KOPT-K1 (cell line): ENCODE measurements around the gene BTBD16.

Source experiments
- H3K27ac ChIP-seq: fragments of 200-600 bp; sonication (generic); 2 replicates; pipeline ENCODE4 v1.5.1; 2016; ENCODE audit warnings: antibody characterized with exemption, mild to moderate bottlenecking, low read depth, low read length; ENCODE audit not compliant: poor library complexity, severe bottlenecking
- H3K36me3 ChIP-seq: fragments of 200-600 bp; sonication (generic); 2 replicates; pipeline ENCODE4 v1.5.1; 2017; ENCODE audit warnings: antibody characterized with exemption, mild to moderate bottlenecking, low read length, moderate library complexity; ENCODE audit not compliant: insufficient read depth
- H3K9me3 ChIP-seq: fragments of 200-600 bp; sonication (generic); 2 replicates; pipeline ENCODE4 v1.5.1; 2017; ENCODE audit warnings: antibody characterized with exemption, low read length, mild to moderate bottlenecking; ENCODE audit not compliant: insufficient read depth, poor library complexity, severe bottlenecking

BTBD16 gene

GRCh38 chr10:122326385-122326784 is 55.3 kb downstream of the BTBD16 start:
- no peaks in the 10 kb centered on the region for H3K36me3 ChIP-seq
- no peak overlapping the region for H3K27ac ChIP-seq
- H3K9me3 ChIP-seq: no peaks in the 10 kb centered on the region

- H3K27ac ChIP-seq: no peak overlapping the region
- no peaks in the 10 kb centered on the region for H3K36me3 ChIP-seq
- no peaks in the 10 kb centered on the region for H3K9me3 ChIP-seq
Observed at GRCh38 chr10:122326806-122327205, 55.7 kb downstream of the BTBD16 start.

- Histone ChIP-seq H3K27ac (no peak overlapping the region), H3K36me3 (no peaks in the 10 kb centered on the region), H3K9me3 (no peaks in the 10 kb centered on the region)
Observed at GRCh38 chr10:122327237-122328206, 56.4 kb downstream of the BTBD16 start.

GRCh38 chr10:122328676-122329075 is 57.6 kb downstream of the BTBD16 start:
- H3K27ac ChIP-seq: no peak overlapping the region
- H3K36me3 ChIP-seq: no peaks in the 10 kb centered on the region
- H3K9me3 ChIP-seq: no peaks in the 10 kb centered on the region

GRCh38 chr10:122329416-122329815 is 58.3 kb downstream of the BTBD16 start:
- Histone ChIP-seq H3K27ac (no peak overlapping the region), H3K36me3 (no peaks in the 10 kb centered on the region), H3K9me3 (no peaks in the 10 kb centered on the region)

- Histone ChIP-seq H3K9me3 (no peaks in the 10 kb centered on the region), H3K36me3 (no peaks in the 10 kb centered on the region), H3K27ac (no peak overlapping the region)
Observed at GRCh38 chr10:122331100-122331499, 60.0 kb downstream of the BTBD16 start.

- no peak overlapping the region for H3K27ac ChIP-seq
- H3K36me3 ChIP-seq: no peaks in the 10 kb centered on the region
- H3K9me3 ChIP-seq: no peaks in the 10 kb centered on the region
Observed at GRCh38 chr10:122331615-122332446, 60.7 kb downstream of the BTBD16 start.

- no peaks in the 10 kb centered on the region for H3K9me3 ChIP-seq
- no peak overlapping the region for H3K27ac ChIP-seq
- H3K36me3 ChIP-seq: no peaks in the 10 kb centered on the region
Observed at GRCh38 chr10:122333037-122333436, 61.9 kb downstream of the BTBD16 start.

GRCh38 chr10:122336332-122336731 is 65.2 kb downstream of the BTBD16 start:
- Histone ChIP-seq H3K36me3 (no peaks in the 10 kb centered on the region), H3K27ac (no peak overlapping the region), H3K9me3 (no peaks in the 10 kb centered on the region)

GRCh38 chr10:122336961-122337360 is 65.9 kb downstream of the BTBD16 start:
- Histone ChIP-seq H3K27ac (no peak overlapping the region), H3K36me3 (no peaks in the 10 kb centered on the region), H3K9me3 (no peaks in the 10 kb centered on the region)

- no peaks in the 10 kb centered on the region for H3K9me3 ChIP-seq
- no peak overlapping the region for H3K27ac ChIP-seq
- no peaks in the 10 kb centered on the region for H3K36me3 ChIP-seq
Observed at GRCh38 chr10:122338609-122339441, 67.7 kb downstream of the BTBD16 start.

GRCh38 chr10:122341141-122341810 is 70.2 kb downstream of the BTBD16 start:
- Histone ChIP-seq H3K36me3 (no peaks in the 10 kb centered on the region), H3K9me3 (no peaks in the 10 kb centered on the region), H3K27ac (no peak overlapping the region)

- Histone ChIP-seq H3K27ac (no peak overlapping the region), H3K36me3 (no peaks in the 10 kb centered on the region)
Observed at GRCh38 chr10:122342293-122343134, 71.4 kb downstream of the BTBD16 start.

More at GRCh38 chr10:122342293-122343134, 71.4 kb downstream of the BTBD16 start:
- no peaks in the 10 kb centered on the region for H3K9me3 ChIP-seq
